GM12878 (cell line): ENCODE measurements around the gene ZBED5. TPM values are rescaled to one million over a fixed set of nuclear protein-coding genes. Genes with fewer than 3 reads are reported as not detected.

Experiments used
- ATAC-seq: fragments of 200-7000 bp; cut with Tn5 transposase; 3 replicates; pipeline ENCODE4 v1.9.1; 2020; ENCODE audit warnings: mild to moderate bottlenecking, moderate library complexity
- BruUV-seq: library from RNA; stranded (reverse); fragments of 400-500 nt; replicated peaks from 2 replicates; lab custom pipeline; 2021; lab: Mats Ljungman, UMichigan
- CTCF ChIA-PET: fragments of 300-600 bp; sonication (Branson Sonifier 250); formaldehyde crosslinking; extraction: SDS; loops from one replicate; lab custom pipeline; 2021; ENCODE audit warnings: inconsistent platforms; lab: Yijun Ruan, JAX
- POLR2A ChIA-PET: fragments of 350-600 bp; formaldehyde crosslinking; extraction: SDS; loops from one replicate; lab custom pipeline; 2021; ENCODE audit warnings: inconsistent platforms; lab: Charles Lee
- RAD21 ChIA-PET: fragments of 300-600 bp; sonication (Branson Sonifier 250); formaldehyde crosslinking; loops from one replicate; lab custom pipeline; 2023; ENCODE audit warnings: antibody characterized with exemption; ENCODE audit not compliant: unreplicated experiment; lab: Charles Lee
- SMC1A ChIA-PET: fragments of 300-600 bp; sonication (Branson Sonifier 250); formaldehyde crosslinking; loops from one replicate; lab custom pipeline; 2023; ENCODE audit not compliant: unreplicated experiment, uncharacterized antibody; lab: Charles Lee
- DNase-seq: peaks from one replicate; pipeline ENCODE4 v3.0.0-alpha.2; 2011; ENCODE audit warnings: low read depth, low spot score
- FAIRE-seq: peaks from 3 replicates; lab custom pipeline; 2011; peaks lifted over from hg19 to GRCh38; lab: Jason Lieb, UNC
- H2AFZ ChIP-seq: 2 replicates; pipeline ENCODE4 v1.6.0; 2011; ENCODE audit warnings: low read depth, low read length, control low read depth; ENCODE audit not compliant: control insufficient read depth
- H3K27ac ChIP-seq: 2 replicates; pipeline ENCODE4 v1.5.1; 2011; ENCODE audit warnings: control low read depth; ENCODE audit not compliant: control insufficient read depth, insufficient read depth
- H3K27me3 ChIP-seq, 2 experiments: replicated peaks in 1 of 2; 2 replicates each; pipeline versions ENCODE4 v1.6.0 to v1.6.1; 2011; ENCODE audit warnings: low read length in 1 of 2; ENCODE audit not compliant: control insufficient read depth in 2 of 2, insufficient read depth in 2 of 2
- H3K36me3 ChIP-seq, 2 experiments: 2 replicates each; pipeline ENCODE4 v1.5.1; 2011; ENCODE audit warnings: low read length in 1 of 2; ENCODE audit not compliant: control insufficient read depth in 2 of 2, insufficient read depth in 2 of 2
- H3K4me1 ChIP-seq: 2 replicates; pipeline ENCODE4 v1.6.1; 2011; ENCODE audit warnings: mild to moderate bottlenecking, low read length, moderate library complexity, mixed read lengths; ENCODE audit not compliant: control insufficient read depth, insufficient read depth
- H3K4me2 ChIP-seq: 2 replicates; pipeline ENCODE4 v1.6.0; 2011; ENCODE audit warnings: control low read depth; ENCODE audit not compliant: control insufficient read depth, insufficient read depth
- H3K4me3 ChIP-seq: fragments of 200-600 bp; sonication (generic); 2 replicates; pipeline ENCODE4 v1.5.1; 2016
- H3K79me2 ChIP-seq: 2 replicates; pipeline ENCODE4 v1.6.0; 2011; ENCODE audit warnings: low read length; ENCODE audit not compliant: control insufficient read depth, insufficient read depth
- H3K9ac ChIP-seq: 2 replicates; pipeline ENCODE4 v1.8.0; 2011; ENCODE audit warnings: low read length, control low read depth, mixed read lengths; ENCODE audit not compliant: control insufficient read depth, insufficient read depth
- H3K9me3 ChIP-seq: replicated peaks from 3 replicates; pipeline ENCODE4 v1.5.1; 2011; ENCODE audit warnings: mild to moderate bottlenecking, low read length; ENCODE audit not compliant: control insufficient read depth, insufficient read depth
- H4K20me1 ChIP-seq: 2 replicates; pipeline ENCODE4 v1.6.0; 2011; ENCODE audit not compliant: control insufficient read depth, insufficient read depth
- FOXM1 ChIP-seq: IDR thresholded peaks from 2 replicates; pipeline ENCODE4 v1.6.1; 2012; ENCODE audit warnings: low read depth, mild to moderate bottlenecking, inconsistent platforms, low read length, moderate library complexity
- GABPA ChIP-seq: IDR thresholded peaks from 2 replicates; pipeline ENCODE4 v1.6.1; 2014; ENCODE audit warnings: antibody characterized with exemption, low read depth, mild to moderate bottlenecking, inconsistent platforms
- HDGF ChIP-seq: fragments of 450-650 bp; IDR thresholded peaks from 2 replicates; pipeline ENCODE4 v1.6.1; 2016; ENCODE audit warnings: antibody characterized with exemption
- LARP7 ChIP-seq: fragments of 450-650 bp; IDR thresholded peaks from 2 replicates; pipeline ENCODE4 v1.6.1; 2017; ENCODE audit warnings: mild to moderate bottlenecking
- MEF2B ChIP-seq: fragments of 450-650 bp; IDR thresholded peaks from 2 replicates; pipeline ENCODE4 v1.6.1; 2018; ENCODE audit warnings: mild to moderate bottlenecking, moderate library complexity; ENCODE audit not compliant: partially characterized antibody, poor library complexity, severe bottlenecking
- PAX8 ChIP-seq: fragments of 450-650 bp; IDR thresholded peaks from 2 replicates; pipeline ENCODE4 v1.6.1; 2017; ENCODE audit warnings: mild to moderate bottlenecking, moderate library complexity
- RCOR1 ChIP-seq: conservative IDR thresholded peaks from 2 replicates; pipeline ENCODE4 v1.6.1; 2012; ENCODE audit warnings: low read depth, low read length, improper control_type of control experiment
- SIN3A ChIP-seq: IDR thresholded peaks from 2 replicates; pipeline ENCODE4 v1.6.1; 2012; ENCODE audit warnings: low read depth, low read length, improper control_type of control experiment
- SMAD5 ChIP-seq: IDR thresholded peaks from 2 replicates; pipeline ENCODE4 v1.6.1; 2016; ENCODE audit warnings: antibody characterized with exemption, low read depth
- SMC3 ChIP-seq: IDR thresholded peaks from 2 replicates; pipeline ENCODE4 v1.6.1; 2011; ENCODE audit warnings: low read length, improper control_type of control experiment, borderline replicate concordance
- SREBF2 ChIP-seq: IDR thresholded peaks from 2 replicates; pipeline ENCODE4 v1.6.1; 2012; ENCODE audit warnings: mild to moderate bottlenecking, low read length
- TAF1 ChIP-seq: IDR thresholded peaks from 2 replicates; pipeline ENCODE4 v1.6.1; 2011; ENCODE audit warnings: mild to moderate bottlenecking, low read depth, low read length, borderline replicate concordance
- TBL1XR1 ChIP-seq: IDR thresholded peaks from 2 replicates; pipeline ENCODE4 v1.6.1; 2012; ENCODE audit warnings: low read depth, low read length, improper control_type of control experiment
- YY1 ChIP-seq: IDR thresholded peaks from 2 replicates; pipeline ENCODE4 v1.6.1; 2011; ENCODE audit warnings: low read depth, mild to moderate bottlenecking, low read length
- ZSCAN29 ChIP-seq: fragments of 450-650 bp; IDR thresholded peaks from 2 replicates; pipeline ENCODE4 v1.6.1; 2017; ENCODE audit warnings: mild to moderate bottlenecking, moderate library complexity
- WGBS: methylation state at CpG from one replicate; pipeline ENCODE4 v1.1.6; 2016; ENCODE audit warnings: low lambda C conversion rate; ENCODE audit not compliant: insufficient replicate concordance, insufficient coverage; ENCODE audit errors: missing lambda C conversion rate; 5-methylcytosine and 5-hydroxymethylcytosine counted together
- in situ Hi-C: fragments of 300-500 bp; cut with MboI; formaldehyde crosslinking; loops from 9 replicates; pipeline ENCODE4 v1.14.3; 2018; ENCODE audit warnings: mixed read lengths
- intact Hi-C: fragments of 100-400 bp; cut with micrococcal nuclease; formaldehyde crosslinking; loops from one replicate; pipeline ENCODE4 v1.14.2; 2022; ENCODE audit not compliant: unreplicated experiment
- polyA plus RNA-seq, 11 experiments: library from polyadenylated mRNA; depleted of rRNA in 4 of 11; unstranded in 6 of 11; stranded (reverse) in 5 of 11; fragments of >200 nt; fragmentation: Nextera tagmentation in 4 of 11; fragmentation: Illumina TruSeq in 1 of 11; extraction: Ambion mirVana in 4 of 11; extraction: Trizol in 1 of 11; gene quantifications; 1 replicate in 1 of 11; 2 replicates in 10 of 11; pipeline versions ENCODE4 v1.2.1 to v1.2.3, GENCODE V29; 2011 to 2016; ENCODE audit warnings: inconsistent platforms in 2 of 11, missing spikeins in 2 of 11, low read depth in 1 of 11
- total RNA-seq, 4 experiments: library from RNA; depleted of rRNA in 3 of 4; stranded (reverse); fragments of >200 nt in 3 of 4; fragmentation: Illumina TruSeq in 1 of 4; extraction: Trizol in 1 of 4; gene quantifications; 2 replicates each; pipeline versions ENCODE4 v1.2.1 to v1.2.3, GENCODE V29; 2013 to 2021
- TF ChIP-seq, protein P1 (sequence below): IDR thresholded peaks from 2 replicates; pipeline ENCODE4 v1.6.1; 2012; ENCODE audit warnings: low read depth, low read length, improper control_type of control experiment
- TF ChIP-seq, protein P2 (sequence below): fragments of 450-650 bp; IDR thresholded peaks from 2 replicates; pipeline ENCODE4 v1.6.1; 2018; ENCODE audit warnings: mild to moderate bottlenecking, low read depth, moderate library complexity; ENCODE audit not compliant: partially characterized antibody

The ZBED5 gene
- total and polyA plus RNA-seq, 10 of the 15 experiments (the other 5 are each of a cell fraction or from before 2014, with no cell fraction given), result 27.3 to 86.8 (median 37.6) TPM

GRCh38 chr11:10857459-10857708 is 469 bp downstream of the ZBED5 start (continued):
- TF ChIP-seq MEF2B (no peak), SREBF2 (no peak), RCOR1 (no peak), PAX8 (no peak), HDGF (peak; percentile 9; the same call in 1 of the 2 replicates), LARP7 (peak; percentile 75; the same call in 1 of the 2 replicates)

DNA sequence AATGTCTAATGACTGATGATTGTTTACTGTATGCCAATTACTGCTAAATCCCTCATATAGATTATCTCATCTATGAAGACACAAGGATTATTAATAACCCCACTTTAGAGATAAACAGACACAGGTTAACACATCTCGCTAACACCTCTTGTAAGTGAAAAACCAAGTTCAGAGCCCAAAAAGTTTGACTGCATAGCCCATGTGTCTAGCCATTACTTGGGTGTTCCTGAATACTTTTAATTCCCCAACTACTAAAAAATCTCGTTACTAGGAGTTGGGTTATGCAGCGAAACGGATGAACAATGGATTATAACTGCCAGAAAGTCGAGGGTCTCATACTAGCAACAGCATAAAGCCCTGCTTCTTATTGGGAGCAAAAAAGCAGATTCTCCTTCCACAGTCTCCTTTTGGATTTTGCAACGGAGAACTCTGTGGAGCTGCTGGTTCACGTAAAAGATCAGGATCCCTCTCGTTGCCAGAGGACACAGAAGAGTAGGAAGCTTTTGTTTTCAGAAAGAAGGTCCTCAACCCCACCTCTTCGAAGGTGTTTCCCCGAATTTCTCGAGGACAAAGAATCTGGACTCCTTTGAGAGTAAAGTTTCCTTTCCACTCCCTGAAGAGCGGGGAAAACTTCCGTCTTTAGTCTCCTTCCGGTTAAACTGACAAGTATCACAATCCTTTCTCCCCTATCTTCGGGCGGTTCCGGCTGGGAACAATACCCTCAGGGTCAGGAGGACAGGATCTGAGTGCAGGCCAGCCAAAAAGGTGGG is 979 bp downstream of the ZBED5 start:
- no peaks in the 10 kb centered on the region for H3K4me1 ChIP-seq
- intact Hi-C loops, result loop anchor here (5.0 to 10.0 kb wide), 3 partner anchors 35 to 988 kb away; partner anchors contain the start of genes CTR9 and USP47
- no peak; the same call in 2 of the 3 replicates for ATAC-seq
- H3K9me3 ChIP-seq, result no peaks in the 10 kb centered on the region
- whole genome bisulfite sequencing, result under 1% methylated on average over 17 of the region's 17 CpGs
- TSS peak; percentile 56 for BruUV-seq
- CTCF ChIA-PET, result interaction anchor here (1.3 to 1.9 kb wide), 5 partner anchors 8 to 64 kb away, joined by 3 to 15 read pairs (median 4); partner anchors contain the start of gene EIF4G2
- H2AFZ ChIP-seq, result peak overlapping the region; percentile 84
- no peaks in the 10 kb centered on the region for H4K20me1 ChIP-seq
- H3K27ac ChIP-seq, result peak overlapping the region; percentile 87
- in situ Hi-C loops, result no loop called here
- SMC1A ChIA-PET, result interaction anchor here (0.6 to 3.1 kb wide), 5 partner anchors 8 to 542 kb away, joined by 3 to 31 read pairs (median 3); partner anchors contain the start of gene EIF4G2
- POLR2A ChIA-PET, result interaction anchor here (1.5 to 3.3 kb wide), 2 partner anchors 48 to 106 kb away, joined by 5 to 87 read pairs; partner anchors contain the start of genes CTR9 and EIF4G2
- H3K4me3 ChIP-seq, result peak overlapping the region; percentile 92
- peak overlapping the region; percentile 74 for H3K4me2 ChIP-seq
- DNase-seq, result peak; percentile 15
- H3K9ac ChIP-seq, result peak overlapping the region; percentile 93
- H3K36me3 ChIP-seq, result peaks cover 0 to 22% of the 10 kb centered on the region in 2 experiments; a peak in 3 of 4 replicates
- no peak for FAIRE-seq
- H3K27me3 ChIP-seq, result no peaks in the 10 kb centered on the region
- RAD21 ChIA-PET, result interaction anchor here (1.0 to 3.8 kb wide), 2 partner anchors 47 to 49 kb away, joined by 4 to 32 read pairs; partner anchors contain the start of gene EIF4G2
- H3K79me2 ChIP-seq, result peaks cover 51% of the 10 kb centered on the region
- TF ChIP-seq, protein P1, sequence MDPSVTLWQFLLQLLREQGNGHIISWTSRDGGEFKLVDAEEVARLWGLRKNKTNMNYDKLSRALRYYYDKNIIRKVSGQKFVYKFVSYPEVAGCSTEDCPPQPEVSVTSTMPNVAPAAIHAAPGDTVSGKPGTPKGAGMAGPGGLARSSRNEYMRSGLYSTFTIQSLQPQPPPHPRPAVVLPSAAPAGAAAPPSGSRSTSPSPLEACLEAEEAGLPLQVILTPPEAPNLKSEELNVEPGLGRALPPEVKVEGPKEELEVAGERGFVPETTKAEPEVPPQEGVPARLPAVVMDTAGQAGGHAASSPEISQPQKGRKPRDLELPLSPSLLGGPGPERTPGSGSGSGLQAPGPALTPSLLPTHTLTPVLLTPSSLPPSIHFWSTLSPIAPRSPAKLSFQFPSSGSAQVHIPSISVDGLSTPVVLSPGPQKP, result no peak
- TF ChIP-seq GABPA, result 0 out of 2 replicates have a peak, but pooled peaks have one; percentile 51
- TF ChIP-seq SMC3, result no peak
- 0 out of 2 replicates have a peak, but pooled peaks have one; percentile 29 for TF ChIP-seq TAF1
- TF ChIP-seq ZSCAN29, result peak; percentile 97
- TF ChIP-seq SIN3A, result no peak
- no peak for TF ChIP-seq TBL1XR1
- TF ChIP-seq, protein P2, sequence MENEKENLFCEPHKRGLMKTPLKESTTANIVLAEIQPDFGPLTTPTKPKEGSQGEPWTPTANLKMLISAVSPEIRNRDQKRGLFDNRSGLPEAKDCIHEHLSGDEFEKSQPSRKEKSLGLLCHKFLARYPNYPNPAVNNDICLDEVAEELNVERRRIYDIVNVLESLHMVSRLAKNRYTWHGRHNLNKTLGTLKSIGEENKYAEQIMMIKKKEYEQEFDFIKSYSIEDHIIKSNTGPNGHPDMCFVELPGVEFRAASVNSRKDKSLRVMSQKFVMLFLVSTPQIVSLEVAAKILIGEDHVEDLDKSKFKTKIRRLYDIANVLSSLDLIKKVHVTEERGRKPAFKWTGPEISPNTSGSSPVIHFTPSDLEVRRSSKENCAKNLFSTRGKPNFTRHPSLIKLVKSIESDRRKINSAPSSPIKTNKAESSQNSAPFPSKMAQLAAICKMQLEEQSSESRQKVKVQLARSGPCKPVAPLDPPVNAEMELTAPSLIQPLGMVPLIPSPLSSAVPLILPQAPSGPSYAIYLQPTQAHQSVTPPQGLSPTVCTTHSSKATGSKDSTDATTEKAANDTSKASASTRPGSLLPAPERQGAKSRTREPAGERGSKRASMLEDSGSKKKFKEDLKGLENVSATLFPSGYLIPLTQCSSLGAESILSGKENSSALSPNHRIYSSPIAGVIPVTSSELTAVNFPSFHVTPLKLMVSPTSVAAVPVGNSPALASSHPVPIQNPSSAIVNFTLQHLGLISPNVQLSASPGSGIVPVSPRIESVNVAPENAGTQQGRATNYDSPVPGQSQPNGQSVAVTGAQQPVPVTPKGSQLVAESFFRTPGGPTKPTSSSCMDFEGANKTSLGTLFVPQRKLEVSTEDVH, result no peak
- TF ChIP-seq FOXM1, result 0 out of 2 replicates have a peak, but pooled peaks have one; percentile 16
- no peak for TF ChIP-seq YY1
- peak; percentile 21; the same call in 1 of the 2 replicates for TF ChIP-seq SMAD5
